ENCODE measurements around the gene ZSWIM4.
"Not testable (repeated sequence)": the region's sequence is repeated elsewhere in the genome, so short reads cannot be mapped to it uniquely, and the experiment has no call there.

ZSWIM4 gene

DNA sequence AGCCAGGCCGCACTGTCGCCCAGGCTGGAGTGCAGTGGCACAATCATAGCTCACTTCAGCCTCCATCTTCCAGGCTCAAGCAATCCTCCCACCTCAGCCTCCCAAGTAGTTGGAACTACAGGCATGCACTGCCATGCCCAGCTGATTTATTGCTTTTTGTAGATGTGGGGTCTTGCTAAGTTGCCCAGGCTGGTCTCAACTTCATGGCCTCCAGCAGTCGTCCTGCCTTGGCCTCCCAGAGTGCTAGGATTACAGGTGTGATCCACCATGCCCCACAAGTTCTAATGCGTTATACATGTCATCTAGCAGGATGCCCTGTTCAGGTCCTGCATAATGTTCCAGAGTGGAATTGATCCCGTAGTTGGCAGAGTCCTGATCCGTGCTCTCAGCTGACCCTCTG, 16.4 kb upstream of the ZSWIM4 start:
- no peak for DNase-seq

DNA sequence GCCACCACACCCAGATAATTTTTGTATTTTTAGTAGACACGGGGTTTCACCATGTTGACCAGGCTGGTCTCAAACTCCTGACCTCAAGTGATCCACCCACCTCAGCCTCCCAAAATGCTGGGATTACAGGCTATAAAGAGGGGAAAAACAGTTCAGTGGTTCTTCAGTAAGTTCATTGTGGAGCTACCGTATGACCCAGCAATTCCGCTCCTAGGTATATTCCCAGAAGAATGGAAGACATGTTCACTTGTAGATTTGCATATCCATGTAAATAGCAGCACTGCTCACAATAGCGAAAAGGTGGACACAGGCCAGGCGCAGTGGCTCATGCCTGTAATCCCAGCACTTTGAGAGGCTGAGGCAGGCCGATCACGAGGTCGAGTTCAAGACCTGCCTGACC, 15.4 kb upstream of the ZSWIM4 start:
- DNase-seq: not testable (repeated sequence)

DNA sequence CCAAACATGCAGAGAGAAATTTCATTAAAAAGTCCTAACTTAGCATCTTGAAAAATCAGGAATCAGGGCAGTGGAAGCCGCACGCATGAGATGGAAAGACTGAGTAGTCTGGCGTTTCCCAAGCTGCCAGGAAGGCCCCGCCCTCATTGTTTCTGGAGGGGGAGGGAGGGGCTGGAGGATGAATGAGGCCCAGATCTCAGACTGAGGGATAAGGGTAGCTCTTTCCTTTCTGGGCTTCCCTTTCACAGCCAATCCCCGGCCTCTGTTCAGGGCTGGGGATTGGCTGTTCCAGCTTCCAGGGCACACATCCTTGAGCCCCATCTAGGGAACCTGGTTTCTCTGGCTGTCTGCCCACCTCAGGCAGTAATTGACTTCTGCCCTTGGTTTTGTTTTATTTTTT, 13.7 kb upstream of the ZSWIM4 start:
- DNase-seq: no peak

DNA sequence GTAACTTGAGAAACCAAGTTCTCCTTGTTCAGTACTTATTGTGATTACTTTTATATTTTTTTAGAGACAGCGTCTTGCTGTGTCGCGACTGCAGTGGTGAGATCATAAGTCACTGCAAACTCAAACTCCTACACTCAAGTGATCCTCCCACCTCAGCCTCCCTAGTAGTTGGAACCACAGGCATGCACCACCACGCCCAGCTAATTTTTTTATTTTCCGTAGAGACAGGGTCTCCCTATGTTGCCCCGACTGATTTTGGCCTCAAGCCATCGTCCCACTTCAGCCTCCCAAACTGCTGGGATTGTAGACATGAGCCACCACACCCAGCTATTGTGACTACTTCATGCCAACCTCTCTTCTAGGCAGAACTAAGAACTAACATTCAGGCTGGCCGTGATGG, 12.7 kb upstream of the ZSWIM4 start:
- no peak for DNase-seq

DNA sequence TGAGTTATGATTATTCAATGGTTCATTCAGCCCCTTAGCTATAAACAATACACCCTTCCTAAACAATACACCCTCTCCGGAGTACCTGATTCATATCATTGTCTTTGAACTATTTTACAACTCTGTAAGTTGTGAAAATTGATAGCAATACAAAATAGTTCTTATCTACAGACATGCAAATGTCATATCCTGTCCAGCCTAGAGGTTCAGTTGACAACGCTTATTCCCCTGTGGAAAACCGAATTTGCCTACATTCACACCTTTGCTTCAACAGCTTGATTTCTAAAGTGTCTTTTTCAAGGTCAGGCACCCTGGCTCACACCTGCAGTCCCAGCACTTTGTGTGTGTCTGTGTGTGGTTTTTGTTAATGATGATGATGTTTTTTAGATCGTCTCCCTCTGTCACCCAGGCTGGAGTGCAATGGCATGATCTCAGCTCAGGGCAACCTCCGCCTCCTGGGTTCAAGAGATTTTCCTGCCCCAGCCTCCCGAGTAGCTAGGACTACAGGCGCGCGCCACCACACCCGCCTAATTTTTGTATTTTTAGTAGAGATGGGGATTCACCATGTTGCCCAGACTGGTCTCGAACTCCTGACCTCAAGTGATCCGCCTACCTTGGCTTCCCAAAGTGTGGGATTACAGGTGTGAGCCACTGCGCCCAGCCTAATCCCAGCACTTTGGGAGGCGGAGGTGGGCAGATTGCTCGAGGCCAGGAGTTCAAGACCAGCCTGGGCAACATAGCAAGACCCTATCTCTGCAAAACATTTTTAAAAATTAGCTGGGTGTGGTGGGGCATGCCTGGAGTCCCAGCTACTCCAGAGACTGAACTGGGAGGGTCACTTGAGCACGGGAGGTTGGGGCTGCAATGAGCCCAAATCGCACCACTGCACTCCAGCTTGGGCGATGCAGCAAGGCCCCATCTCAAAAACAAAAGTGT, 11.4 kb upstream of the ZSWIM4 start:
- DNase-seq: no peak

DNA sequence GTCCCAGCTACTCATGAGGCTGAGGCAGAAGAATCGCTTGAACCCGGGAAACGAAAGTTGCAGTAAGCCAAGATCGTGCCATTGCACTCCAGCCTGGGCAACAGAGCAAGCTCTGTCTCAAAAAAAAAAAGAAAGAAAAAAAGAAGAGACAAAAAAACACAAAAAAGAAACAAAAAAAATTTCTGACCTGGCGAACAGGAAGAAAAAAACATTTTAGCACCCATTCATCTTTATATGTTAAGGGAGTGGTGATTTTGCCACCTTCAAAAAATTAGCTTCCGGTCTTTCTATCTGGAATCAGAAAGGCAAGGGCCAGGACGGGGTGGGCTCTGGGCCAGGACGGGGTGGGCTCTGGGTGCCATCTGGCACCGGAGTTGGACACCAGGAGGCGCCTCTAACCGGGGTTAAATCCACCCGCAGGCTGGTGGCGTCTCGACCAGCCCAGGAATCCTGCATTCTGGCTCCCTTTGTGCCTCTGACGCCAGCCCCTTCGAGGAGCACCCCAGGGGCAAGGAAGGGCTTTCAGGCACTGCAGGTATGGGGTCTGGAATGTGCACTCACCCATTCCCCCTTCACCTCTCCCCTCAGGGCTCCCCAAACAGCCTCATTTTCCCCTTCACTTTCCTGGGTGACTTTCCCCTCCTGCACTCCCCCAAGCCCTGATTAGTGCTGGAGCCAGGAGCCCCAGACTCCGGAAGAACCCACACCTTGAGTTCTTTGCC, 10.4 kb upstream of the ZSWIM4 start:
- DNase-seq: peak; percentile 75

DNA sequence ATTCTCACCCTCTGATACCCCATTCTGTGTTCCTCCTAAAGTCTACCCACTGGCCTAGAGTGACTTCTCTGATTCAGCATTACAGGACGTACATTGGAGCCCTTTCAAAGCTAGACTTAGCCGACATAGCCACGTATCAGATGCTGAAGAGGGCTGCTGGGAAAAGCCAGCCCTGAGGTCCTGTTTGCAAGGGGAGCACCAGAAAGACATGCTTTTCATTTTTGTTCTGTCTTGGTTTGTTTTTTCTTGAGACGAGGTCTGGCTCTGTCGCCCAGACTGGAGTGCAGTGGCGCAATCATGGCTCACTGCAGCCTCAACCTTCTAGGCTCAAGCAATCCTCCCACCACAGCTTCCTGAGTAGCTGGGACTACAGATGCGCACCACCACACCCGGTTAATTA, 6.3 kb upstream of the ZSWIM4 start:
- DNase-seq: peak; percentile 39

DNA sequence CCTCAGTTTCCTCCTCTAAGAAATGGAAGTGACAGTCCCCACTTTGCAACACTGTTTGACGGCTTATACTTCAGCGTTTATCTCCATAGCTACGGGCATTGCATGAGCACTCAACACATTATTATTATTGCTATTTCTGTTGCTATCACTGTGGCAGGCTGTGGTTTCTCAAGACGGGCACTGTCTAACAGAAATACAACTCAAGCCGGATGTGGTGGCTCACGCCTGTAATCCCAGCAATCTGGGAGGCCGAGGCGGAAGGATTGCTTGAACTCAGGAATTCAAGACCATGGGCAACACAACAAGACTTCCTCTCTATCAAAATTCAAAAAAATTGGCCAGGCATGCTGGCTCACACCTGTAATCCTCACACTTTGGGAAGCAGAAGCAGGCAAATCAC, 4.9 kb upstream of the ZSWIM4 start:
- DNase-seq: no peak

DNA sequence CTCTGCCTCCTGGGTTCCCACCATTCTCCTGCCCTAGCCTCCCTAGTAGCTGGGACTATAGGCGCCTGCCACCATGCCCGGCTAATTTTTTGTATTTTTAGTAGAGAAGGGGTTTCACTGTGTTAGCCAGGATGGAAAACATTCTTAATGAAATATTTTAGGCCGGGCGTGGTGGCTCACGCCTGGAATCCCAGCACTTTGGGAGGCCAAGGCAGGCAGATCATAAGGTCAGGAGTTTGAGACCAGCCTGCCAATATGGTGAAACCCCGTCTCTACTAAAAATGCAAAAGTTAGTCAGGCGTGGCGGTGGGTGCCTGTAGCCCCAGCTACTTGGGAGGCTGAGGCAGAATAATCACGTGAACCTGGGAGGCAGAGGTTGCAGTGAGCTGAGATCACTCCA, 1.9 kb upstream of the ZSWIM4 start:
- not testable (repeated sequence) for DNase-seq

DNA sequence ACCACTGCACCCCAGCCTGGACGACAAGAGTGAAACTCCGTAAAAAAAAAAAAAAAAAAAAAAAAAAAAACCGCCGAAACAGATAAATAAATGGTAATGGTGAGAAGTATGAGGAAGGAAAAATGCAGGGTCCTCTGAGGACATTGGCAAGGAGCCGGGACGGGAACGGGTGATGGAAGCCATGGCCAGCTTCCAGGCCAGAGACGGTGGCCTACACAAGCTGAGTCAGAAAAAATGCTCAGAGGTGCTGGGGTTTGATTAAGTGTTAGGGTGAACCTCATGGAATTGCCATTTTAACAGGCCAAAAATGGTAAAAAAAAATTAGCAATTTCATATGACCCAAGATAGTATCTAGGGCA, 866 bp upstream of the ZSWIM4 start:
- DNase-seq: no peak

DNA sequence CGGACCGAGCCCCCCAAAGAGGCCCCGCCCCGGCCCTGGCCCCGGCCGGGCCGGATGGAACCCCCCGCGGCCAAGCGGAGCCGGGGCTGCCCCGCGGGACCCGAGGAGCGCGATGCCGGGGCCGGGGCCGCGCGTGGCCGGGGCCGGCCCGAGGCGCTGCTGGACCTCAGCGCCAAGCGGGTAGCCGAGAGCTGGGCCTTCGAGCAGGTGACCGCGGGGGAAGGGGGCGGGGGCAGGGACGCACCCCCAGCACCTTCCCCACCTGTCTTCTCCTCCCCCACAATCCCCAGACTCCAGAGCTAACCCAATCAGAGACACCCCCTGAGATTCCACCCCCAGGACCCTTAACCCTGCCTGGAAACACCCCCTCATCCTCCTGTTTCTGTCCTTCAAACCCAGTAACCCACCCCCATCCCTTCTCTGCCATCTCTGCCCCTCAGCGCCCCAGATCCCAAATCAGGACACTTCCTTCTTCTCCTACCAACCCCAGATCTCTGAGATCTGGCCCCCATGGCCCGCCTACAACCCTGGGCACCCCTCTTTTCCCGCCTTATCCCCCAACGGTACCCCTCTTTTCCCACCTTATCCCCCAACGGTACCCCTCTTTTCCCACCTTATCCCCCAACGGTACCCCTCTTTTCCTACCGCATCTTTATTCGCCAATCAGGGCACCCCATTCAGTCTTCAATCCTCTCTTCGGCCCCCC, 505 bp downstream of the ZSWIM4 start:
- DNase-seq: no peak

DNA sequence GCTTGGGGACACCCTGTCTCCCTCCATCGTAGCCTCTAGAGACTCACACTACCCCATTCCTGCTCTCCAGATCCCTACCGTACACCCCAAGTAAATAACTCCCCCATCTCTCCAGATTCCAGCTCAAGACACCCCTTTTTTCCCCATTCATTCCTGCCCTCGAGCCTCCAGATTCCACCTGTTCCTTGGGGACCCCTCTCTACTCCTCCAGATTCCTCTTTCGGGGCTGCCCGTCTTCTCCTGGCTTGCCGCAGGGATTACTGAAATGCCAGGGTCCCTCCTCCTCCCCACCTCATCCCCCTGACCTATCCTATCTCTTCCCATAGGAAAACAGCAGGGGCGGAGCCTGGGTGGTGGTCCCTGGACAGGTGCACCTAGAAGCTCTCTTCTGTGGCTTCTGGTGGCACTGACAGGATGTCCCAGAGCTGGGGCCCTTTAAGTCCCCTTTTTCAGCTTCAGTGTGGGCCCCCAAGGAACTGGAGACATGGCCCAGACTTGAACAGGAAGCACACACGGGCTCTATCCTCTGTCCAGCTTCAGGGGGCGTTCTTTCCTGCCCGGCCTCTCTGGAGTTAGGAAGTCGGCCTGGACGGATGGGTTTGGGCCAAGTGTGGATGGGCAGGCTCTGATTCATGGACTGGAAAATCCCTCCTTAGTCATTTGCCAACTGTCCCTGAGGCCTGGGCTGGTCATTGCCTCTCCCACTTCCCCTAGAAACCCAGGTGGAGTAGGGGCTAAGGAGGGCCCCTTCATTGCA, 1.2 kb downstream of the ZSWIM4 start:
- no peak for DNase-seq

DNA sequence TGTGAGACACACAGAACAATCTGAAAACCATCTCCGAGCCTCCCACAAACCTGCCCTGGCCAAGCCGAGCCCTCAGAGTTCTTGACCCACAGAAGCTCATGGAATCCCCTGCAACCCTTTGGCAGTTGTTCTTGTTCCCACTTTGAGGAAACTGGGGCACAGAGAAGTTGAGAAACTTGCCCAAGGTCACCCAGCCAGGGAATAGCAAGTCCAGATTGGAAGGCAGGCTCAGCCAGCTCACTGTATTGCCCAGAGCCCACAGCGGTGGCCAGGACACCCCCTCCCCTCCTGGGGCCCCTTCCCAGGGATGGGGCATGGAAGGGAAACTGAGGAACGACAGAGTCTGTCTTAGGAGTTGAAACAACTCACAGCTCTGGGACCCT, 1.8 kb downstream of the ZSWIM4 start:
- no peak for DNase-seq

DNA sequence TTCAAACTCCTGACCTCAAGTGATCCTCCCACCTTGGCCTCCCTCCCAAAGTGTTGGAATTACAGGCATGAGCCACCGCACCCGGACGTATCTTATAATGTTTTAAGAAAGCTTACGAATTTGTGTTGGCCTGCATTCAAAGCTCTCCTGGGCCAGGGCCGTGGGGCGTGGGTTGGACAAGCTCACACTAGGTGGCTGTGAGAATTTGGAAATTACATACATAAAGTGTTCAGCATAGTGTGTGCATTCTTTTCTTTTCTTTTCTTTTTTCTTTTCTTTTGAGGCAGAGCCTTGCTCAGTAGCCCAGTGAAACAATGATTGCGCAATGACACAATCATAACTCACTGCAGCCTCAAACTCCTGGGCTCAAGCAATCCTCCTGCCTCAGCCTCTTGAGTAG, 2.6 kb downstream of the ZSWIM4 start:
- DNase-seq: no peak

DNA sequence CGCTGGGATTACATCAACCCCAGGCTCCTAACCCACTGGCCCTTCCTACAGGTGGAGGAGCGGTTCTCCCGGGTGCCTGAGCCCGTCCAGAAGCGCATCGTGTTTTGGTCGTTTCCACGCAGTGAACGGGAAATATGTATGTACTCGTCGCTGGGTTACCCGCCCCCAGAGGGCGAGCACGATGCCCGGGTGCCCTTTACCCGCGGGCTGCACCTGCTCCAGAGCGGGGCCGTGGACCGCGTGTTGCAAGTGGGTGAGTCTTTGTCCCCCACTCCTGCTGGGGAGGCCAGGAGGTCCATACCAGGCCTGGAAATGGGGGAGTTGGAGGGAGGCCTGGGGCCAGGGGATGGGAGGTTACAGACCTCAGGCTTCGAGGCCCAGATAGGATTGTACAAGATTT, 4.4 kb downstream of the ZSWIM4 start:
- no peak for DNase-seq

DNA sequence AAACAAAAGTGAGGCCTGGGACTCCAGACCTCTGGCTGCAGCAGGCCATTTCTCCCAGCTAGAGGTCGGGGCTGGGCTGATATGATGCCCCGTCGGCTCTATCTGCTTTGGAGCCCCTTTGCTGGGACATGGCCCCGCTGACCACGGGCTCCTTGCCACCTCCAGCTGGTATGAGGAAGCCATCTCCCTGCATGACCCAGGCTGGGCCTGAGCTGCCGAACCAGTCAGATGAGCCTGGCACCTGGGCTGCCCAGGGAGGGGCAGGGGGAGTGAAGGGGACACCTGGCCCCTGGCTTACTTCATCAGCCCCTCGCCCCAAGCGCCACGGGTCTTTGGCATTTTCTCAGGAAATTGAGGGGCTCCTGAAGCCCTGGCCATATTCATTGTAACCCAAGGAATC, 7.8 kb downstream of the ZSWIM4 start:
- no peak for DNase-seq

DNA sequence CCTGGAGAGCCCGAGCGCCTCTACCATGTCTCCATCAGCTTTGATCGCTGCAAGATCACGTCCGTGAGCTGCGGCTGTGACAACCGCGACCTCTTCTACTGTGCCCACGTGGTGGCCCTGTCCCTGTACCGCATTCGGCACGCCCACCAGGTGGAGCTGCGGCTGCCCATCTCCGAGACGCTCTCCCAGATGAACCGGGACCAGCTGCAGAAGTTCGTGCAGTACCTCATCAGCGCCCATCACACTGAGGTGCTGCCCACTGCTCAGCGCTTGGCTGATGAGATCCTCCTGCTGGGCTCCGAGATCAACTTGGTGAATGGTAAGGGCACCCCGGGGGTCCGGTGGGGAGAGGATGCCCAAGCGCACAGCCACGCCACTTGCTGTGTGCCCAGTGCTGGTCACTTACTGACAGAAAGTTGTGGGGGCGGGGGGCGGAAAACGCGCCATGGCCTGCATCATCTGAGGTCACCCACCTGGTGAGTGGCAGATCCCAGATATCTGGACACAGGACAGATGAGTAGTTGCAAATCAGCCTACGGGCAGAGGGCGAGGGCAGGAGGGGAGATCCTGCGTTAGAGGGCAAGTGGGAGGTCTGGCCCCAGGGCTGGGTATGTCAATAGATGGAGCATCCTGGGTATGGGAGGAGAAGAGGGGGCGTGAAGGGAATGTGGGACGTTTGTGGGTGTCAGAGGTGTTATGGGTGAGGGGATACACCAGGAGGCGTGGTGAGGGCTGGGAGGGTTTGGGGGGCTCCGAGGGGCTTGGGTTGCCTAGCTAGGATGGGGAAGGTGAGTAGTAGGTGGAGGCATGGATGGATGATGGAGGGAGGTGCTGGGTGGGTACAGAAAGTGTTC, 9.8 kb downstream of the ZSWIM4 start:
- no peak for DNase-seq

DNA sequence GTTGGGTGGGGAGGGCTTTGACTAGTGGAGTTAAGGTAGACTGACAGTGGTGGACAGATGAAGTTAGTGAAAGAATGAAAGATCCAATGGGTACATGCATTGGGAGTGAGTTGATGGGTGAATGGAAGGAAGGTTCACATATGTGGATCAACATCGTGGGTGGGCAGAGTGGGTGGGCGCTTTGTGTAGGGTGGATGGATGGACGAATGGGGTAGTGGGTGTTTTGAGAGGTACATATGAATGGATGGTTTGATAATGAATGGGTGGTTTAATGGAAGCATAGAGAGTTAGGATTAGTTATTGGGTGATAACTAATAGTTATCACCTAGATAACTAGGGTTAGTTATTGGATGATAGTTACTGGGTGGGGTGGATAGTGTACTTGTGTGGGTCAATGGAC, 11.5 kb downstream of the ZSWIM4 start:
- DNase-seq: no peak

DNA sequence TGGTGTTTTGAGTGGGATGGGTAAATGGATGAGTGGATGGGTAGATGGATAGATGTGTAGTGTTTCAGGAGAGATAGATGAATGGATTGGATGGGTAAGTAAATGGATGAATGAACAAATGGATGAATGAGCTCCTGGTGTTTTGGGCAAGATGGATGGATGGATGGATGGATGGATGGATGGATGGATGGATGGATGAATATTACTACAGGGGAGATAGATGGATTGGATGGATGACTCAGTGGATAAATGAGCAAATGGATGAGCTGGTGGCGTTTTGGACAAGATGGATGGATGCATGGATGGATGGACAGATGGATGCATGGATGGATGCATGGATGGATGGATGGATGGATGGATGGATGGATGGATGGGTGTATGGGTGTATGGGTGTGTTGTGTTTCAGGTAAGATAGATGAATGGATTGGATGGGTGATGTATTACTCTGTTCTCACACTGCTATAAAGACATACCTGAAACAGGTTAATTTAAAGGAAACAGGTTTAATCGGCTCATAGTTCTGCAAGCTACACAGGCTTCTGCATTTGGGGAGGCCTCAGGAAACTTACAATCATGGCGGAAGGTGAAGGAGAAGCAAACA, 12.3 kb downstream of the ZSWIM4 start:
- DNase-seq: no peak

DNA sequence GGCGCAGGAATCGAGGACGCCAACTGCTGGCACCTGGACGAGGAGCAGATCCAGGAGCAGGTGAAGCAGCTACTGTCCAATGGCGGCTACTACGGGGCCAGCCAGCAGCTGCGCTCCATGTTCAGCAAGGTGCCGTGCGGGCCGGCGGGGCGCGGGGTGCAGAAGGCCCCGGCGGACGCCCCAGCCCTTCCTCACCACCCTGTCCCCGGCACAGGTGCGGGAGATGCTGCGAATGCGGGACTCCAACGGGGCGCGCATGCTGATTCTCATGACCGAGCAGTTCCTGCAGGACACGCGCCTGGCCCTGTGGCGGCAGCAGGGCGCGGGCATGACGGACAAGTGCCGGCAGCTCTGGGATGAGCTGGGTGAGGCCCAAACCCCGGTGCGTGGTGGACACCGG, 13.6 kb downstream of the ZSWIM4 start:
- DNase-seq: no peak

DNA sequence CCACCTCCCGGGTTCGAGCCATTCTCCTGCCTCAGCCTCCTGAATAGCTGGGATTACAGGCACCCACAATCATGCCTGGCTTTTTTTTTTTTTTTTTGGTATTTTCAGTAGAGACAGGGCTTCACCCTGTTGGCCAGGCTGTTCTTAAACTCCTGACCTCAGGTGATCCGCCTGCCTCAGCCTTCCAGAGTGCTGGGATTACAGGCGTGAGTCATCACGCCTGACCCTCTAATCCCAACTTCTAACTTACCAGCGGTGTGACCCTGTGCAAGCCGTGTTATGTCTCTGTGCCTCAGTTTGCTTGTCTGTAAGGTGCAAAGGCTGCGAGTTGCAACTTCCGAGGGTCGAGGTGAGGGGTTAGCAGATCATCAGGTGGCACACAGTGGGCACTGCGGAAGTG, 17.3 kb downstream of the ZSWIM4 start:
- DNase-seq: no peak

DNA sequence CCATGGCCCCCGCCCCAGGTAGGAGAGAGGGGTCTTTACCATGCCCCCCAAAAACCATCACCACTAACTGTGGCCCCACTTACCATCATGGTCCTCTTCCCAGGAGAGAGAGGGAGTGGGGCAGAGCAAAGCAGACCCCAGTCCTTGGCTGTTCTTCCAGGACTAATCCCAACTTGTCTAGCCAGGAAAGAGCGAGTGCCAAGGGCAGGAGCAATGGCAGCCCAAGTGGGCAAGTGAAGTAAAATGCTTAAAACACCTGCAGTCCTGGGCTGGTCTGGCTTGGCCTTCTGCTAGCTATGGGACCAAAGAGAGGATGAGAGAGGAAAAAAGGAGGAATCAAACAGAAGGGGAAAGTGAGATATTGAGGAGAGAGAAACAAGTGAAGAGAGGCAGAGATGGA, 17.9 kb downstream of the ZSWIM4 start:
- DNase-seq: no peak
